Activated T-cell treated with anti-CD3 and anti-CD28 coated beads for 4 hours (primary cell): ENCODE results near the gene CYP2U1.
A peak's percentile ranks its signal among the peaks of the same experiment; 100 is the strongest.
"Not testable (repeated sequence)": the region's sequence is repeated elsewhere in the genome, so short reads cannot be mapped to it uniquely, and the experiment has no call there.

Experiments
- DNase-seq: peaks from one replicate; pipeline ENCODE4 v3.0.0-alpha.2; 2020

The CYP2U1 gene

DNA sequence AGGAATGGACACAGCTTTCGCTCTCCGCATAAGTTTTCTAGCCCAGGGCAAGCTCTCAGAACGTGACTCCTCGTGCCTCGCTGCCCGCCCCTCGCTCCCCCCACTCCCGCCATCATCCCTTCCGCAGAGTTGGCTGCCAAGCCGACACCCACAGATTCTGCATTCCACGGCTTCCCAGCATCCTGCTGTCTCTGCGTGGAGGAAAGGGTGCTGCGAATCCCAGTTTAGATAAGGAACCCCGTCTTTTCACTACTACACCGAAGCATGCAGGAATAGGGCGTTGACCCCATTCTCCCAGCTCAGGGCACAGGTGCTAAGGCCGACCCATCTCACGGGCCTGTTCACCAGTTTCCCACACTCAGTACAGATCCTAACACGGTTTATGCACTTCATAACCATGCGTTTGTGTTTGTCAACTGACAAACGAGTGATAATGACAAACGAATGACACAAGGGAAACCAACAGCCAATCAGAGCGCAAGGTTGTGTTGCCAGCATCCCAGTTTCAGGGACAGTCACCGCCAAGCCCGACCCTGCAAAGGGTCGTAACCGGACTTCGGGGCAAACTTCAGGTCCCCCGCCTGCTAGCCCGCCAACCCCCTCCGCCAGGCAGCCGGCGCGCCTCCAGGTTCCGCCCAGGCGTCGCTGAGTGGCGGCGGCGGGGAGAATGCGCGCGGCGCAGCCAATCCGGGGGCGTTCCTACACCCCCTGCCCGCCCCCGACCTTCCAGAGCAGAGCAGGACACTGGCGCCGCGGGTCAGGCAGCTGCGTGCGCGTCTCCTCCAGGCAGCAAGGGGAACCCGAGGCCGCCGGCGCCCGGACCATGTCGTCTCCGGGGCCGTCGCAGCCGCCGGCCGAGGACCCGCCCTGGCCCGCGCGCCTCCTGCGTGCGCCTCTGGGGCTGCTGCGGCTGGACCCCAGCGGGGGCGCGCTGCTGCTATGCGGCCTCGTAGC lies at the start of gene CYP2U1:
Gene CYP2U1 (plus strand): TSS at position 729 of the 954 bp plus-strand sequence. CDS start 95 bp downstream, at position 824.
- peak; percentile 65 for DNase-seq

DNA sequence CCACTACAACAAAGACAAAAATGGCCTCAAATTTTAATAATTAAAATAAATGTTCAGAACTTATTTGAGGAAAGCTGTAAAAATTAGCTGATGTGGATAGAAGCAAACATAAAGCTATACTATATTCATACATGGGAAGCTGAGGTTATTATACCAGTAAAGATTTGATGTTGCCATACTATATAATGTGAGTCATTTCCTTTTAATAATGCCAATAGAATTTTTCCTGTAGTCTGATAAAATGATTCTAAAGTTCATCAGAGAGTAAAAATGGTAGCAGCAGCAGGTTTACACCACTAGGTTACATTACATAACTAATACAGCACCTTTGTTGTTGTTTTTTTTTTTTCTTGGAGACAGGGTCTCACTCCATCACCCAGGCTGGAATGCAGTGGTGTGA lies 45.5 kb upstream of the CYP2U1 start:
- no peak for DNase-seq

DNA sequence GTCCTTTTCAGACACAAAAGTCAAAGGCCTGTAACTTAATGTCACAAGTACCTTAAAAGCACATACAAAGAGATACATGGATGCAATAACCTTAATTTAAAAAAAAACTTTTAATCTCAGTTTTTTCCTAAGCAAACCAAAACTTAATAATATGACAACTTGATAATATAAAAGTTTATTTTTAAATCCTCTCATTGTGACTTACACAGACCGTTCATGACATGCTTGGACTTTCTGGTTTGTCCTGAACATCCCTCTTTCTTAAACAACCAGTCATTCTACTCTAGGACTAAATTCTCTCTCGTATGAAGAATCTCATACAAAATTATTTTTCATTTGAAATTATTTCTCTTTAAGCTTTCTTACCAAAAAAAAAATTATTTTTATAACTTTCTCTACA lies 43.1 kb upstream of the CYP2U1 start:
- DNase-seq = no peak

DNA sequence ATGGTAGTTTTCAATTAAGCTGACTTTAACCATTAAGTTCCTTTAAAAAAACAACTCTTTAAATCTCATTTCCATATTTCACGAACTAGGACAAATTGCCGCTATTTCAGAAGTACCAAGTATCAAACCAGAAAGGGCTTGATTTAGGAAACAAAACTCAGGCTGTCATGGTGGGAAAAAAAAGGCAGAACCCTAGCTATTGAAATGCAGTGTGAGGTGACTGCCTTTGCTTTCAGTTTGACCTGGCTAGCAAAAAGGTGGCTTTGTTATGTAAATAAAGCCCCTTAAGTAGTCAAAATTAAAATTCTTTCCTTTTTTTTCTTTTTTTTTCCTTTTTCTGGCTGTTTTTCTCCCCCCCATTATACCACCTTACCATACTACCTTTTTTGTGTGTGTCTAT lies 40.6 kb upstream of the CYP2U1 start:
- no peak for DNase-seq

DNA sequence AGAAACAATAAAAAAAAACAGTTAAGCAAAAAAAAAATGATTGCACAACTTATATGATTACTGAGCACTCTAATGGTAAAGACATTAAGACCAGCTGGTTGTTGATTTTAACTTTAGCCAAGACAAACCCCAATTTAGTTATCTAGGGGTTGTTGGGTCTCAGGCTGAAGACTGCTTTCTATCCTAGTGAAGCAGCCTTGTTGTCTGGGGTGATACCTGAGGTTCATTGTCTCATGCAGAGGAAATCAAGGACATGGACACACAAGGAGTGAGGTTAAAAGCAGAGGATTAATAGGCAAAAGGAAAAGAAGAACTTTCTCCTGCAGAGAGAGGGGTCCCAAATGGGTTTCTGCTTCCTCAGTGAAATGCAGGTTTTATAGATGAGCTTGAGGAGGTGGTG lies 40.0 kb upstream of the CYP2U1 start:
- no peak for DNase-seq

DNA sequence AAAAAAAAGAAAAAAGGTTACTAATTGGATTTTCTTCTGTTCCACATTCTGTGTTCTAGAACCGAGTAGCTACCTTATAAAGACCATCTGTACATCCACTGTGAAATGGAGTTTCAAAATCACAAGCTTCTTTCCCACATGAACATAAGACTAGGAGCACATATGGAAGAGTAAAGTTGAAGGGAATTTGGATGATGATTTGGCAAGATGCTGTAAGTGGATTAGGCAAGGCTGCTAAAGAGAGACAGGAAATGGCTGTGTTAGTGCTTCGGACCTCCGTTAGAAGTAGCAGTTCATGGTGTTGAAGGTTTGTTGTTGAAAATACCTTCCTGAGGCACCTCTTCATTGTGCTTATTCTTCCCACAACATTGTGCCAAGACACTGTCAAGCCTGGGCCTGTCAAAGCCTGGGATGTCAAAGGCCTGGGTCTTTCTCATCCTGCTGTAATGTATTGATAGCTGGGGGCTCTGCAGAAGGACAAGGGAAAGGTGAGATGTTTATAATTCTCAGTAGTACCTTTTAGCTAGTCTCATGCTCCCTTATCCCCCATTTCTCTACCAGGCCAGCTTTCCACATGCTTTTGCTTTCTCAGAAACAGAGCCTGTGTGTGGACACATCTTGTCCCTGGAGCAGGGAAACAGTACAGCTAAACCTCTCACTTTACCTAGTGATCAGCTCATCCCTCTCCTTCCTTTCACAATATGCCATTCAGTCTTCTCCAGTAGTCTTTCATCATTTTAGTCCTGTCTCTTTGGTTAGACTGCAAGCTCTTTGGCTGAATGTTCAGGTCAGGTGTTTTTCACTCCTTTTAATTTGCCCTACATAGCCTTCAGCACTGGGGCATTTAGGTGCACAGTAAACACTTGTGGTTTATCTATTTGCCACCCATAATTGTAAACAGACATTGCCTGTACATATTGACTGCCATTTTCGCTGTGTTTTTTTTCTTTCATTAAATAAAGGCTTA lies 37.9 kb upstream of the CYP2U1 start:
- no peak for DNase-seq

DNA sequence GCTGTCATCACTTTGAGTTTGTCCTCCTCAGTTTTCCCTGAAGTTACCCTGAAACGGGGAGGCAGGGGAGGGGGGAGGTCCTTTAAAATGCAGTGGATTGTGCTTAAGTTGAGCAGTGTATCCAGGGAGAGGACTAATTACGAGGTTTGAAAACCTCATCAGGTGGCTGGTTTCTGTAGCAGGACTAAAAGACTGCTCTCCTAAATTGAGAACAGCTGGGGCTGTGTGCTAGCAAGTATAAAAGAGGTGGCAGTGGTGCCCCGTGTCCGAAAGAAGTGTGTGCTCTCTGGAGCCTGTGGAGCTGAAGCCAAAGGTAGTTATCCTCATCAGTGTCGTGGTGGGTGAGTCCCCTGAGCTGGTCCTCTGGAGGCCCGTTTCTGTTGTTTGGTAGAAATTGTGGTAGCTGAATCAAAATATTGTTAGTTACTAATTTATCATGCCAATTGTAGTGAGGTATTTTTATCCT lies 37.2 kb upstream of the CYP2U1 start:
- no peak for DNase-seq

DNA sequence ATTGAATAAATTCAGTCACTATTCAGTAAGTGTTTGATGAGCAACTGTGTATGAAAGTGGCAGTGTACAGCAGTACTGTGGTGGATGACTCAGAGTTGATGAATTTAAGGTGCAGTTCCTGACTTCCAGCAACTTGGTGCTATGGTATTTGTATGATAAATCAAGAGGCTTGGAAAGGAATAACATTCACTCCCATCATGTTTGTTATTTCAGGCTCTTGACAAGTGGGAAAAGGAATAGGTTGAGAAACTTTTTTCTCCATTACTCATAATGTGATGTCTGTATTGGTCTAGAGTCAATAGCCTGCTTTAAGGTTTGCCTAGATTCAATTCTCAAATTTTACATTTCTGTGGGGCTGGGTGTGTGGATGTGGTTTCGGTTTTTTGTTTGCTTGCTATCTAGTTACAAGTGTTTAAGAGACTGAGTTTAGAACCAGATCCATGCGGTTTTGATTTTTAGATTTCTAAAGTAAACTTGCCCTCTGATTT lies 35.1 kb upstream of the CYP2U1 start:
- no peak for DNase-seq

DNA sequence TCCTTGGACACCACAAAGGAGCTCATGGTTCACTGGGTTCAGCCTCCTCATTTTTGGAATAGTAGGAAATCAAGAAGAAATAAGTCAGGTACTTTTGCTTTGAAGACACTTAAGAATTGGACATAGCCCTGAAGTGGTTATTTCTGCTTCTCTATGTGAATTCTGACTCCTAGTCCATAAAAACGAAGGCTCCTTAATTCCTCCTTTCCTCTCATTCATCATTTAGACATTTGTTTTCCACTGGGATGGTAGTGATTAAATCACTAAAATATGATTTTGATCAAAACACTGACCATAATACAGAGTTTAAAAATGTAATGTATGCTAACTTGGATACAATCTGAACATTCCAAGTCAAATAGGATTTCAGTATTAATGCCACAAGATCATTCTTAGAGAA lies 34.7 kb upstream of the CYP2U1 start:
- no peak for DNase-seq

DNA sequence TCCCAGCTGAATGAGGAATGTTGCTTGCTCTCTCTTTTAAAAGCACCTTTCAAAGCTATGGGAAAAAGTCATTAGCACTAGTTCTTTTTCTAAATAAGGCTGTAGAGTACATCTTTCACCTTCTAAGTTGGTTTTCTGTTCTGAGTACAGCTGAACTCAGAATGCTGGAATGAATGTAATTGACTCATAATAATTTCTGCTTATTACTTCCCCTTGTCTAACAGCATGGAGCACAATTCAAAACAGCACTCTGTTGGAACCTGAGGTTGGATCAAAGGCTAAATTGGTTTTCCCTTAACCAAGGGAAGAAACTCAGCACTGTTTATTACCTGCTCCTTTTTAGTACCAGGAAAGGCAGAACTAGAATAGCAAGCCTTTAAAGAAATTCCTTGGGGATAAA lies 33.5 kb upstream of the CYP2U1 start:
- DNase-seq = no peak

DNA sequence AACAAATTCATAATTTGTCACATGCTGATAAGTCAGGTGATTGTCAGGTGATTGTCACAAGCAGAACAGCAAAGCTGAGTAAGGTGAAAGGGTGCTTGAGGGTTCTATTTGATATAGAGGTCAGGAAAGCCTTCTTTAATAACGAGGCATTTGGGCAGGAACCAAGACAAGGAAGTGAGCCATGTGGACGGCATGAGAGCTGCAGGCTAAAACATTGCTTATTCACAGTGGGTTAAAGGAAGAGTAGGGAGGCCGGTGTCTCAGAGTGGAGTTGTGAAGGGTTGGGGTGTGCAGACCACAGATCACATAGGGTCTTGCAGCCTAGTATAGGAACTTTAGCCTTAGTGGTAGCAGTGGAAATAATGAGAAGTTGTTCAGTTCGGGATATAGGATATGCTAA lies 31.3 kb upstream of the CYP2U1 start:
- no peak for DNase-seq

DNA sequence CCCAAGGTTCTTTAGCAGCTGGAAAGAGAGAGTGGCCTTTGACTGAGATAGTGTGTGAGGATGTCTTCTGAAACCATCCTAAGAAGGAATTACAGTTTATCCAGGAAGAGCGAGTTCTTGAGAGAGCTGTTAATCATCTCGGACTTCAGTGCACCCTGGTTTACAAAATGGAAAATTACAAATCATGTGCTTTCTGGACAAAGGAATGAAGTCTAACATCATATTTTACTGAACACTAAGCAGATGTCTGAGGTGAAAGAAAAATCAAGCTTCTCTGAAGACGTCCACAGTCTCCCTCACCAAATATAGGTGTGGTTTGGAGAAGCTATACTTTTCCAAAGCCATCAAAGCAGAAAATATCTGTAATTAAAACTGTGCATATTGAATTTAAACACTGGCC lies 30.8 kb upstream of the CYP2U1 start:
- DNase-seq = no peak

DNA sequence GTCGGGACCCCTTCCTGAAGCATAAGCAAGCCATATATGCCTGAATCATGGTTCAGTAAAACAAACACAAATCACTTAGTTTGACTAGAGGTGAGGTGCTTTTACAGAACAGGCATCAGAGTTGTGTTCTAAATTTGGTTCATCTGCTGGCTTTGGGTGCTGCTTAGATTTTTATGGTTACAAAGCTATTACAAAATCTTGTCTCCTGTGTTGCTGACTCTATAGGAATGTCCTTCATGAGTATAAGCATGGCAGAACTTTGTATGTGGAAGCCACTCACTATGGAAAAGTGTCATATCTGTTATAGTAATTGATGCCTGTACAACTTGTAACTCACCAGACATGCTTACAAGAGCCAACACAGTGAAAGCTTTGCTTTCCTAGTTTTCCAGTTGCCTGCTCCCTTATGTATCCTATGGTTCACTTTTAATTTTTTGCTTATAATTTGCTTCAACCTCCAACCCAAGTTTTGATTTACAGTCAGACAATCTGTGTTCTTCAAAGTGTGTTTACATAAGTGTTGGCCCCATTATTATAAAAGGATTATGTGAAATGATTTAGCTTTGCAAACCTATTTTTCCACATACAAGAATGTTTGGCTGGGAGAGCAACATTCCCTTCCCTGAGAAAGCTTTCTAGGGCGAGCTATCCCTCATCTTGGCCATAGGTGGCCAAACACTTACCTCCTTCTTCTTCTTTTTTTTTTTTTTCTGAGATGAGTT lies 30.0 kb upstream of the CYP2U1 start:
- no peak for DNase-seq

DNA sequence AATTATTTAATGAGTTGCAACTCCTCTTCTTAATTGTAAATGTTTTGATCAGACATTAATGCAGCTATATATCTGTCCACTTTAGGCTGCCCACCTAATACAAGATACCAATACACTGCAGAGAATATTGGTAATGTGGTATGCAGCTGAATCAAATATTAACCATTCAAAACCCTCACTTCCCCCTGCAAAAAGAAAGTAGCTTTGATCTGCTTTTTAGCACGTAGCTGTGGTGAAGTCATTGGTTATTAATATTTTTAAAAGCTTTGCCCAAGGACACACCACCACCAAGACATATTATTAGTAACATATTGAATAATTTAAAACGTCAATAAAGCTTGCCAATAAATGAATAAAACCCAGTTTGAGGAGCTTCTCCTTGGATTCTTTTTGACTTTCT lies 28.6 kb upstream of the CYP2U1 start:
- DNase-seq = no peak

DNA sequence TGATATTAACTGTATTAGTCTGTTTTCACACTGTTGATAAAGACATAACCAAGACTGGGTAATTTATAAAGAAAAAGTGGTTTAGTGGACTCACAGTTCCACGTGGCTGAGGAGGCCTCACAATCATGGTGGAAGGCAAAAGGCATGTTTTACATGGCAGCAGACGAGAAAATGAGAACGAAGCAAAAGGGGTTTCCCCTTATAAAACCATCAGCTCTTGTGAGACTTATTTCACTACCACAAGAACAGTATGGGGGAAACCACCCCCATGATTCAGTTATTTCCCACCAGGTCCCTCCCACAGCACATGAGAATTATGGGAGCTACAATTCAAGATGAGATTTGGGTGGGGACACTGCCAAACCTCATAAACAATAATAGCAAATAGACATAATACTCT lies 26.3 kb upstream of the CYP2U1 start:
- not testable (repeated sequence) for DNase-seq

DNA sequence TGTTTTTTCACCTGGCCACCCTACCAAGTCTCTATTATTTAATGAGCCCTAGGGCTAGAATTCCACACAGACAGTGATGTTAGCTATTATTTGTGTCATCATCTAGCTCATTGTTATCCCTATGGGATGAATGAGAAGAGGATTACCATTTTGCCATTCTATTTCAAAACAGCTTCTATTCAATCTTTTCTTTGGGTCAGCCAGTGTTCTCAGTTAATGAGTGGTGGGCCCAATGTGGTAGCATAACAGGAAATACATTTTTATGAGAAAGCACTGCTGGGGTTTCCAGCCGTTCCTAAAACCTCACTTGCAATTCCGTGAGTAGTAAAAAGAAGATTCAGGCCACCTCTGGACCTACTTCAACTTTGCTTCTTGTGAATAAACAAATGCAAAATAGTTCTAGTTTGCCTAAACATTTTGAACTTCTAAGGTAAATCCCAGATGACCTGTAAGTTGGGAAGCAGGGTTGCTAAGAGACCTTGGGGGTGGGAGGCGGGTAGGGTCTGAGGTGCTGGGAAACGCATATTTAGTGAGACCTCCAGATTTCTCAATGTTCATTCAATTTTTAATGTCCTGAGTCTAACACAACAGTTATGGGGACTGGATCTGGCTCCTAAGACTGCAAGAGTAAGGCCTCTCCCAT lies 24.8 kb upstream of the CYP2U1 start:
- no peak for DNase-seq

DNA sequence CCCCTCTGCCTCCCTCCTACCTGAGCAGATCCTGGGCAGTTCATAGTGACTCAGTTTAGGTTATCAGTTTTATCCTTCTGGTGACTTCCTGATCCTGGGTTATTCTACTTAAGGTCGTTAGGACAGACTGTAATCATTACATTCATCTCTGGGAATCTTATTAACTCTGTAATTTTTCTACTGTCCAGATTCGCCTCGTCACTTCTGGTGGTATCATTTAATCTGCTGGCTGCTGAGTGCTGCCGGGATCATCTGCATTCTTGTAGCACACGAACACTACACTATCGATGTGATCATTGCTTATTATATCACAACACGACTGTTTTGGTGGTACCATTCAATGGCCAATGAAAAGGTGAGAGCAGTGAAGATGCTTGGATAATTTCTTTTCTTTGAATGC lies 23.0 kb upstream of the CYP2U1 start:
- no peak for DNase-seq

DNA sequence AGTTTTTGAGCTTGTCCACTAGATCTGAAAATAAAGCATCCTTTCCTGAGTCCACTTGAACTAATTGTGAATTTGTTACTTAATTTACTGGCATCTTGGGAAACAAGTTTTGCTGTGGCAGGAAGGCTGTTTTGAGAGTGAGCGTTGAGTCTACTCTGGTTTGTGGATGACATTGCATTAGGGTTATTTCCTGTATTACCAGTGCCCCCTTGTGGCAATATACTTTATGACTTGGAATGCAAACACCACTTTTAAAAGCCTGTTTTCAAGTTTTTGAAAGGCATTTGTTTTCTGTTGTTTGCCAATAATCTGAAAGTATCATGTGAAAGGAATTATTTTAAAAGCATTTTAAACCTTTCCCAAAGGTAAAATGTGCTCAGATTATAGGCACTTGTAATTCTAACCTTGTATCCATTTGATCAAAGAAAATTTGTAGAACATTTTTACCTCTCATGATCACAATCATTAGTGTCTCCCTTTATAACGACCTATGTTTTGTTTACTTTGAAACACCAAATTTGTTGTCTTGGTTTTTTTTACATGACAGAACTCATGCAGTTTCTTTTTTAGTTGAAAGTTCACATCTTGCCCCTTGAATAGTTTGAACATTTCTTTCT lies 18.0 kb upstream of the CYP2U1 start:
- DNase-seq = peak; percentile 42

DNA sequence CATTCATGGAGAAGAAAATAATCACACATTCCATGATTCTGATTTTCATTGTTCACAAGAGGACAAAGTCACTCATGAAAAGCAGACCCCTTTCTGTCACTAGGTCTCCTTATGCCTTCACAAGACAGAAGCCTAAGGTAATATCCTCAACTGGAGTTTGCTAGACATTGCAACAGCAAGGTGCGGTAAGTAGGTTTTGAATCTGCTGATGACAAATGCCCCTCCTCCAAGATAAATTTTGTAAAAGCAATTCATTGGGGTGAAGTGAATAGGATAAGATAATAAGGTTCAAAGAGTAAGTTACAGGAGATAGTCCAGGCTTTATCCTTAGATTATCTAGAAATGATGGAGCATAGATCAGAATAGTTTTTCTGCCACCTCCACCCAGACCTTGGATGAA lies 16.1 kb upstream of the CYP2U1 start:
- DNase-seq = no peak

DNA sequence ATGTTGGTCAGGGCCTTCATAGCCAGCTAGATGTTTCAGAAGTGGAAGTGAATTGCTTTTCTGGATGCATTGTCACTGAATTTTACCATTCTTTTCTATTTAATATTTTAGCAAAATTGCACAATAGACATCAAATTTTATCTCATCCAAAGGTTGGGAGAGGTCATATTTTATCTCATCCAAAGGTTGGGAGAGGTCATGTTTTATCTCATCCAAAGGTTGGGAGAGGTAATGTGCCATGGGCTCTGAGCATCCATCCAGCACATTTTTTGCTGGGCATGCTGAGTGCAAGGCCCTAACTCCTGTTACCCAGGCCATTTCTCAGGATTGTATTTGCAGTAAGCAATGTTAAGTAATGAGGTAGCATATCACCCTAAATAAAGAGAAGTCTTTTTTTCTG lies 14.7 kb upstream of the CYP2U1 start:
- no peak for DNase-seq

DNA sequence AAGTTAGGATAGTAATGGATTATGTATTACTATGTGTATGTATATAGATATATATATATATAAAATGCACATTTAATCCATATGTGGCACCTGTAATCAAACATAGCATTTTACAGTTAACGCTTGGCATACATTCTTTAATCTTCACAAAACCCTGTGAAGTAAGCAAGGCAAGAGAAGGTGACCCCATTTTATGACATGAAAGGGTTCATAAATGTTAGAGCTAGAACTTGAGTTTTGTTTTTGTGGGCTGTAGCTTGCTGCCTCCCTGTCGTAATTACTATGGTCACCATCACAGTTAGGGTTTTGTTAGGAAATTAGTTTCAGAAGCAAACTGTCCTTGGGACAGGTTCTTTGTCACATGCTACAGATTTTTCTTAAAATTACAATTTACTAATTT lies 13.8 kb upstream of the CYP2U1 start:
- DNase-seq = no peak
